Measurements from ENCODE around the gene OTOF. TPM values are rescaled to one million over a fixed set of nuclear protein-coding genes. Genes with fewer than 3 reads are reported as not detected.

The OTOF gene
- total RNA-seq, 1 experiment from 2014 or later = not detected

GRCh38 chr2:26432859-26433258 lies 45.1 kb downstream of the OTOF start:
- Histone ChIP-seq H3K27me3 (replicated peaks; ENCODE audit: insufficient read depth, low read depth, low read length, poor library complexity) (no peaks in the 10 kb centered on the region), H3K9me3 (ENCODE audit: low read depth, low read length, poor library complexity, severe bottlenecking) (no peaks in the 10 kb centered on the region), H3K4me1 (ENCODE audit: insufficient read depth, low read length, poor library complexity, severe bottlenecking) (no peaks in the 10 kb centered on the region), H3K27ac (ENCODE audit: low read depth, low read length, poor library complexity, severe bottlenecking) (no peak overlapping the region), H3K4me3 (ENCODE audit: low read depth, low read length, poor library complexity, severe bottlenecking) (no peak overlapping the region), H3K36me3 (ENCODE audit: insufficient read depth, low read length, poor library complexity, severe bottlenecking) (no peaks in the 10 kb centered on the region)
- TF ChIP-seq EZH2 (IDR thresholded peaks at IDR 0.05; ENCODE audit: borderline replicate concordance, low read depth, low read length, poor library complexity, severe bottlenecking) = no peak
- TF ChIP-seq, protein P1, sequence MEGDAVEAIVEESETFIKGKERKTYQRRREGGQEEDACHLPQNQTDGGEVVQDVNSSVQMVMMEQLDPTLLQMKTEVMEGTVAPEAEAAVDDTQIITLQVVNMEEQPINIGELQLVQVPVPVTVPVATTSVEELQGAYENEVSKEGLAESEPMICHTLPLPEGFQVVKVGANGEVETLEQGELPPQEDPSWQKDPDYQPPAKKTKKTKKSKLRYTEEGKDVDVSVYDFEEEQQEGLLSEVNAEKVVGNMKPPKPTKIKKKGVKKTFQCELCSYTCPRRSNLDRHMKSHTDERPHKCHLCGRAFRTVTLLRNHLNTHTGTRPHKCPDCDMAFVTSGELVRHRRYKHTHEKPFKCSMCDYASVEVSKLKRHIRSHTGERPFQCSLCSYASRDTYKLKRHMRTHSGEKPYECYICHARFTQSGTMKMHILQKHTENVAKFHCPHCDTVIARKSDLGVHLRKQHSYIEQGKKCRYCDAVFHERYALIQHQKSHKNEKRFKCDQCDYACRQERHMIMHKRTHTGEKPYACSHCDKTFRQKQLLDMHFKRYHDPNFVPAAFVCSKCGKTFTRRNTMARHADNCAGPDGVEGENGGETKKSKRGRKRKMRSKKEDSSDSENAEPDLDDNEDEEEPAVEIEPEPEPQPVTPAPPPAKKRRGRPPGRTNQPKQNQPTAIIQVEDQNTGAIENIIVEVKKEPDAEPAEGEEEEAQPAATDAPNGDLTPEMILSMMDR (conservative IDR thresholded peaks at IDR 0.05; ENCODE audit: low read depth, low read length) = no peak
- intact Hi-C loops (cut with micrococcal nuclease; ENCODE audit: unreplicated experiment) = no loop called here
- no peak for DNase-seq (ENCODE audit: low spot score)
- no TSS peak for BruUV-seq (replicated peaks)
- ChIA-PET POLR2A (ENCODE audit: low non-redundant PET) (no interaction called here), CTCF (no interaction called here)

- no peak for DNase-seq (ENCODE audit: low spot score)
- BruUV-seq (replicated peaks) = no TSS peak
- CTCF ChIA-PET = interaction anchor here (0.6 kb wide), 1 partner anchor 71 kb away, joined by 3 read pairs; no protein-coding TSS in a partner anchor
These were observed 45.6 kb downstream of the OTOF start for GRCh38 chr2:26432363-26432762.

GRCh38 chr2:26430826-26431225 lies 47.1 kb downstream of the OTOF start:
- Histone ChIP-seq H3K4me1 (ENCODE audit: insufficient read depth, low read length, poor library complexity, severe bottlenecking) (no peaks in the 10 kb centered on the region), H3K9me3 (ENCODE audit: low read depth, low read length, poor library complexity, severe bottlenecking) (no peaks in the 10 kb centered on the region), H3K27me3 (replicated peaks; ENCODE audit: insufficient read depth, low read depth, low read length, poor library complexity) (no peaks in the 10 kb centered on the region), H3K27ac (ENCODE audit: low read depth, low read length, poor library complexity, severe bottlenecking) (no peak overlapping the region), H3K4me3 (ENCODE audit: low read depth, low read length, poor library complexity, severe bottlenecking) (no peak overlapping the region), H3K36me3 (ENCODE audit: insufficient read depth, low read length, poor library complexity, severe bottlenecking) (no peaks in the 10 kb centered on the region)
- intact Hi-C loops (cut with micrococcal nuclease; ENCODE audit: unreplicated experiment) = no loop called here
- ChIA-PET POLR2A (ENCODE audit: low non-redundant PET) (no interaction called here), CTCF (no interaction called here)
- no peak for DNase-seq (ENCODE audit: low spot score)
- no TSS peak for BruUV-seq (replicated peaks)
- no peak for TF ChIP-seq EZH2 (IDR thresholded peaks at IDR 0.05; ENCODE audit: borderline replicate concordance, low read depth, low read length, poor library complexity, severe bottlenecking)
- TF ChIP-seq, protein P1 (conservative IDR thresholded peaks at IDR 0.05; ENCODE audit: low read depth, low read length) = no peak

More at GRCh38 chr2:26432363-26432762, 45.6 kb downstream of the OTOF start:
- H3K27me3 ChIP-seq (replicated peaks; ENCODE audit: insufficient read depth, low read depth, low read length, poor library complexity) = no peaks in the 10 kb centered on the region
- intact Hi-C loops (cut with micrococcal nuclease; ENCODE audit: unreplicated experiment) = no loop called here
- no peaks in the 10 kb centered on the region for H3K36me3 ChIP-seq (ENCODE audit: insufficient read depth, low read length, poor library complexity, severe bottlenecking)
- H3K4me1 ChIP-seq (ENCODE audit: insufficient read depth, low read length, poor library complexity, severe bottlenecking) = no peaks in the 10 kb centered on the region
- TF ChIP-seq, protein P1 (conservative IDR thresholded peaks at IDR 0.05; ENCODE audit: low read depth, low read length) = no peak
- no peak for TF ChIP-seq EZH2 (IDR thresholded peaks at IDR 0.05; ENCODE audit: borderline replicate concordance, low read depth, low read length, poor library complexity, severe bottlenecking)
- no peak overlapping the region for H3K27ac ChIP-seq (ENCODE audit: low read depth, low read length, poor library complexity, severe bottlenecking)
- no peak overlapping the region for H3K4me3 ChIP-seq (ENCODE audit: low read depth, low read length, poor library complexity, severe bottlenecking)
- POLR2A ChIA-PET (ENCODE audit: low non-redundant PET) = no interaction called here
- no peaks in the 10 kb centered on the region for H3K9me3 ChIP-seq (ENCODE audit: low read depth, low read length, poor library complexity, severe bottlenecking)

All from A673 (cell line).